Measurements from ENCODE around the gene STK11. TPM values are rescaled to one million over a fixed set of nuclear protein-coding genes. Genes with fewer than 3 reads are reported as not detected.

STK11 gene
- total and polyA plus RNA-seq, 3 donors from 2014 or later, result 194 to 209 (median 197) TPM

DNA sequence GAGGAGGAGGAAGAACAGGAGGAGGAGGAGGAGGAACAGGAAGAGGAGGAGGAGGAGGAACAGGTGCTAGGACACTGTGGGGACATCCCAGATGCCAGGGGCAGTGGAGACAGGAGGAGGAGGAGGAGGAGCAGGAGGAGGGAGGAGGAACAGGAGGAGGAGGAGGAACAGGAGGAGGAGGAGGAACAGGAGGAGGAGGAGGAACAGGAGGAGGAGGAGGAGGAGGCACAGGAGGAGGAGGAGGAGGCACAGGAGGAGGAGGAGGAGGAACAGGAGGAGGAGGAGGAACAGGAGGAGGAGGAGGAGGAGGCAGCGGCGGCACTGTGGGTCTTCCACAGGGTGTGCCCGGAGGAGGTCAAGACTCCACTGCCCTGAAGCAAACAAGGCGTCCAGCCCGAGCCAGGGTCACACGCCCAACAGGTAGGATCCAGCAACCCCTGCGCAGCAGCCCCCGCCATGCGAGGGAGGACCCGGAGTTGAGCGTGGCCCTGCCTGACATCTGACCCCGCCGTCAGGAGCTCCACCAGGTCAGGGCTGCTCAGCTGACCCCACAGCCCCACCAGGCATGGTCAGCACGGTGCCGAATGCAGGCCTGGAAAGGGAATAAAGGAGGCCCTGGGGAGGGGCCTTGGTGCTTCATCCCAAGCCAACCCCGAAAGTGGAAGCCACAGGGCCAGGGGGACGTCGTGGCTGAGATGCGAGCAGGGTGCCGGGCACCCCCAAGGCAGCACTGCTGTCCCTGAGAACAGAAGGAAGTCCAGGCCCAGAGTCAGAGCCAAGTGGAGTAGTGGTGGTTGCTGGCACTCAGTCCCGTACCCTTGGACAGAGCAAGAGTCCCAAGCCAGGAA is 40.7 kb upstream of the STK11 start:
- H3K27me3 ChIP-seq, result no peaks in the 10 kb centered on the region
- DNase-seq, result no peak
- intact Hi-C loops (cut with DNase I; ENCODE audit: low total_unique reads), result no loop called here
- H3K4me1 ChIP-seq, result peaks cover 45% of the 10 kb centered on the region
- no peak overlapping the region for H3K27ac ChIP-seq
- no peaks in the 10 kb centered on the region for H3K36me3 ChIP-seq (ENCODE audit: low read depth, missing control alignments)
- no peaks in the 10 kb centered on the region for H3K9me3 ChIP-seq
- WGBS, 2 donors, result 67 to 69% methylated on average over 20 to 21 of the region's 21 CpGs
- H3K4me3 ChIP-seq, result no peak overlapping the region
- TF ChIP-seq, protein P1, sequence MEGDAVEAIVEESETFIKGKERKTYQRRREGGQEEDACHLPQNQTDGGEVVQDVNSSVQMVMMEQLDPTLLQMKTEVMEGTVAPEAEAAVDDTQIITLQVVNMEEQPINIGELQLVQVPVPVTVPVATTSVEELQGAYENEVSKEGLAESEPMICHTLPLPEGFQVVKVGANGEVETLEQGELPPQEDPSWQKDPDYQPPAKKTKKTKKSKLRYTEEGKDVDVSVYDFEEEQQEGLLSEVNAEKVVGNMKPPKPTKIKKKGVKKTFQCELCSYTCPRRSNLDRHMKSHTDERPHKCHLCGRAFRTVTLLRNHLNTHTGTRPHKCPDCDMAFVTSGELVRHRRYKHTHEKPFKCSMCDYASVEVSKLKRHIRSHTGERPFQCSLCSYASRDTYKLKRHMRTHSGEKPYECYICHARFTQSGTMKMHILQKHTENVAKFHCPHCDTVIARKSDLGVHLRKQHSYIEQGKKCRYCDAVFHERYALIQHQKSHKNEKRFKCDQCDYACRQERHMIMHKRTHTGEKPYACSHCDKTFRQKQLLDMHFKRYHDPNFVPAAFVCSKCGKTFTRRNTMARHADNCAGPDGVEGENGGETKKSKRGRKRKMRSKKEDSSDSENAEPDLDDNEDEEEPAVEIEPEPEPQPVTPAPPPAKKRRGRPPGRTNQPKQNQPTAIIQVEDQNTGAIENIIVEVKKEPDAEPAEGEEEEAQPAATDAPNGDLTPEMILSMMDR (IDR thresholded peaks at IDR 0.05), result no peak
- TF ChIP-seq POLR2A (IDR thresholded peaks at IDR 0.05), result no peak

DNA sequence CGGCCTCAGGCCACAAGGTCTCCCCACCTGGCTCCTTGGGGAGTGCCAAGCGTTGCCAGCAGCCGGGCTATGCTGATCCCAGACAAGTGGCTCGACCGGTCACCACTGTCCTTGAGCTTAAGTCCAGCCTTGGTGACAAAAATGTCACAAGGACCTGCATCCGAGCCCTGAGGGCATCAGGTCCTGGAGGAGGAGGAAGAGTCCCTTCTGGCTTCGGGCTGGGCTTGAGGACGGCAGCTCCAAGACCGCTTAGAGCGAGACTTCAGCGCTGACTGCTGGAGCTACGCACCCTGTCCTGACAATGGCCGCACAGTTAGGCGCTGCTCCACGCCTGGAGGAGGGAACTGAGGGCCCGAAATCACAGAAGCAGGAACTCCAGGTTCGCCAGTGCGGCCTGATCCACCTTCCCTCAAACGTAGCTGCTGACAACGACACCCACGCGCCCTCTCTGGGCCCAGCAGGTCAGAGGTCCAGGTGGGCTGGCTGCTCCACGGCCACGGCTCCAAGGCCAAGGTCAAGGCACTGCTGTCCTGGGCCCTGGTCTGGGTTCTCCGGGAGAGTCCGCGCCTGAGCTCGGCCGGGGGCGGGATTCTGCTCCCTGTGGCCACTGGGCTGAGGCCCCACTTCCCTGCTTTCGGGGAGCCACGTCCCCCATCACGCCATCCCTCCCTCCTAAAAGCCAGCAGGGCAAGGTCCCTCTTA is 38.6 kb upstream of the STK11 start:
- peak; percentile 48 for DNase-seq
- intact Hi-C loops (cut with DNase I; ENCODE audit: low total_unique reads), result no loop called here
- Histone ChIP-seq H3K36me3 (ENCODE audit: low read depth, missing control alignments) (no peaks in the 10 kb centered on the region), H3K27me3 (no peaks in the 10 kb centered on the region), H3K27ac (peak overlapping the region; percentile 87 to 92), H3K4me1 (peaks cover 57% of the 10 kb centered on the region), H3K4me3 (no peak overlapping the region), H3K9me3 (no peaks in the 10 kb centered on the region)
- 51% methylated on average over 33 of the region's 33 CpGs; no CpG with 5 or more reads in 1 of the 2 donors for WGBS, 2 donors
- no peak for TF ChIP-seq POLR2A (IDR thresholded peaks at IDR 0.05)
- TF ChIP-seq, protein P1 (IDR thresholded peaks at IDR 0.05), result no peak

DNA sequence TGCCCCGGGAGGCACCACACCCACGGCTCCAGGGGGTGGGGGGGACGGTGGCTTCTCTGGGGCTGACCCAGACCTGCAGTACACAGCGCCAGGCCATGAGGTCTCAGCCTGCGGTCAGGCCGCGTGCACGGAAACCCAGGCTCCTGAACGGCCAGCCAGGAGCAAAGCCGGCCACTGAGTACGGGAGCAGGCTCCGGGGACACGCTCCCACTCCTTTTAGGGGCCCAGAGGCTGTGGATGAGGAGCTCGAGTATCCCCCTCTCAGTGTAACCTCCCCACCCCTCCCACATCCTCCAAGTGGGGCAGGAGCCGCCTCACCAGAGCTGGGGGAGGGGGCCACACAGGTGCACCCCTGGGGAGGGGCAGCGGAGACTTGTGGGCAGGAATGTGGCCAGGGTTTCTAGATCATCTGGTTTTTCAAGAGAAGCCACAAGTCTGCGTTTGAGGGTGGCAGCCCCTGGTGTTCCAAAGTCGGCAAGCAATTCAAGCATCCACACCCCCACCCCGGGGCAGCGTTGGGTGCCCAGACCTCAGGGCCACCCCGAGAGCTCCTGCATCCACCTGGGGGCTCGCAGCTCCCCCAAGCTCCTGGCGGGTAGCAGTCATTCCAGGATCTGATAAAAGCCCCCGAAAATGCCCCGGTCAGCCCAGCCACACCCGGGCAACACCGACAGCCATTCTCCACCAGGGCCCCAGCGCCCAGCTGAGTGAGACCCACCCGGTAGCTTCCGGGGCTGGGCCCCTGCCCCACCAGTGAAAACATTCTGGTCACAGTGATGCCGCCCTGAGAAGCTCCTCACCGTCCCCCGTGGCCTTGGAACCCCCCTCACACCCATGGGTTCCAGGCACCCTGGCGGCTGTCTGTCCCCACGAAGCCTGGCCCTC is 37.6 kb upstream of the STK11 start:
- 48 to 60% methylated on average over 8 to 31 of the region's 35 CpGs for WGBS, 2 donors
- no peaks in the 10 kb centered on the region for H3K9me3 ChIP-seq
- H3K4me3 ChIP-seq, result peak overlapping the region; percentile 34 to 43
- TF ChIP-seq, protein P1 (IDR thresholded peaks at IDR 0.05), result no peak
- no peak for TF ChIP-seq POLR2A (IDR thresholded peaks at IDR 0.05)
- H3K27ac ChIP-seq, result peak overlapping the region; percentile 87 to 92
- intact Hi-C loops (cut with DNase I; ENCODE audit: low total_unique reads), result no loop called here
- H3K36me3 ChIP-seq (ENCODE audit: low read depth, missing control alignments), result no peaks in the 10 kb centered on the region
- peak; percentile 48 for DNase-seq
- no peaks in the 10 kb centered on the region for H3K27me3 ChIP-seq
- H3K4me1 ChIP-seq, result peaks cover 64% of the 10 kb centered on the region

DNA sequence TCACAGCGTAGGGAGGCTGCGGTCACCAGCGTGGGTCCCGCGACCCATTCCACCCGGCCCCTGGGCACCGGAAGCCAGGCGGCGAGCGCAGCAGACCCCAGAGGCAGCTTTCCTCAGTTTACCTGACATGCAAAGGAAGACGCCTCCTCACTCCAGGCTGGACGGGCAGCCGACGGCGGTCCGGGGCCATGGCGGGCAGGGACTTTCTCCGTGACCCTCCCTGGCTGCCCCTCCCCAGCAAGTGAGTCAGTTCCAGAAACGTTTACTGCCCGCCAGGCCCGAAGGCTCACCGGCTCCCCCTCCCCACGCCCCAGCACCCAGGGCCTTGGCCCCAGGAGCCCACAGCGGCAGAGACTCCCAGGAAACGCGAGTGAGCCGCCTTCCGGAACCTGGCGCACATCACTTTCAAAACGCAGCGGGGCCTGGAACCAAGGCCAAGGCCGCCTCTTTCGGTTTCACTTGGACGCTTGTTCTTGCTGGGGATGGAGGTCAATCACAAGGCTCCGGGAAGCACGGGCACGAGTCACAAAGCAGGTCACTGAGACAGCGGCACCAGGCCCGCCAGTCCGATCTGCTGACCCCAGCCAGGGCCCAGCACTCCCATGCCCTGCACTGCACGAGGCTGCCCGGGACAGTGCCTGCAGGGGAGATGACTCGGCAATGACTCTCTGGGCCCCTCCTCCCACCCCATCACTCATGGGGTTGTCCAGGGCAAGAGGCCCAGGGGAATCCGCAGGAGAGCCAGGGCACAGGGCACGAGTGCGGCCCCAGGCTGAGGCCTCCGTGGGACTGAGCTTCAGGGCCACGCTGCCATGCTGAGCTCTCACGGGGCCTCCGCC is 36.8 kb upstream of the STK11 start:
- H3K4me3 ChIP-seq, result peak overlapping the region; percentile 34 to 43
- no peaks in the 10 kb centered on the region for H3K9me3 ChIP-seq
- peak; percentile 84 for DNase-seq
- H3K4me1 ChIP-seq, result peaks cover 66% of the 10 kb centered on the region
- H3K36me3 ChIP-seq (ENCODE audit: low read depth, missing control alignments), result no peaks in the 10 kb centered on the region
- H3K27me3 ChIP-seq, result no peaks in the 10 kb centered on the region
- TF ChIP-seq, protein P1 (IDR thresholded peaks at IDR 0.05), result no peak
- no peak for TF ChIP-seq POLR2A (IDR thresholded peaks at IDR 0.05)
- peak overlapping the region; percentile 87 to 92 for H3K27ac ChIP-seq
- intact Hi-C loops (cut with DNase I; ENCODE audit: low total_unique reads), result no loop called here
- WGBS, 2 donors, result 41 to 47% methylated on average over 31 to 49 of the region's 50 CpGs

Measured in testis (tissue), 3 donors.